ENCODE data around the gene CYP3A4.

DNA sequence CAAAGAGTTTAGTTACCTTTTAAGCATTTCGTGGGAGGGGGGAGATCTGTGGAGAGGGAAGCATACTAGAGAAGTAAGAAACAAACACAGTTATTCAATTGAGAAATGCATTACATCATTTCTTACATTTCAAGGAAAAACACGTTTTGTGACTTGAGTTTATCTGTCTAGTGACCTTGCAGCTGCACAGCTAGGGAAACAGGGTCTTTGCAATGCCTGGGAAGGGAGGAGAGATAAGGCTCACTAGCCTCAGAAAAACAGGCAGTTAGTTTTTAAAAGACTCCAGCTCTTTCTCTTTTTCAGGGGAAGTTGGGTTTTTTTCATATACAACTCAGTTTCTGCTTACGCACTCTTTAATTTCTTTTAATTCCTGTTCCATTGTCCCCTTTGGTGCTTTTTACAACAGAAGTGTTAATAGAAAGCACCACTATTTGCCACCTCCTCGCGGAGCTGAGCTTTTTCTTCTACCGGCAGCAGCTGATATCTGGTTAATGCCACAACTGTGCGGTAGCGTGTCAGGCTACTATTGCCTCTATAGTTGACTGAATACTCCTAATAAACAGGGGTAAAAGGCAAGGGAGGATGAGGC, 49.4 kb upstream of the CYP3A4 start:
- TF ChIP-seq CTCF (tag by site-specific recombination; IDR thresholded peaks at IDR 0.05) (no peak), SETDB1 (IDR thresholded peaks at IDR 0.05; ENCODE audit: insufficient read length, low read length) (no peak)

Data from HEK293 (cell line).